Sciatic nerve (tissue), 2 donors: ENCODE data around the gene MERTK. TPM values are rescaled to one million over a fixed set of nuclear protein-coding genes. Genes with fewer than 3 reads are reported as not detected.
"Not testable (repeated sequence)": the region's sequence is repeated elsewhere in the genome, so short reads cannot be mapped to it uniquely, and the experiment has no call there.

Source experiments
- ATAC-seq: fragments of 200-7000 bp; cut with Tn5 transposase; one replicate; pipeline ENCODE4 v1.9.1; 2020; ENCODE audit warnings: mild to moderate bottlenecking, moderate library complexity
- DNase-seq: peaks from one replicate; pipeline ENCODE4 v3.0.0-alpha.2; 2020; ENCODE audit warnings: low spot score
- intact Hi-C: fragments of 100-400 bp; cut with DNase I; formaldehyde crosslinking; loops from one replicate; pipeline ENCODE4 v1.14.2; 2022
- total RNA-seq: library from RNA; stranded (reverse); fragmentation: NEBNext Ultra II Directional; extraction: Animal tissue kit (Norgen Biotek cat#: 25700); gene quantifications from one replicate; pipeline ENCODE4 v1.2.1, GENCODE V29; 2021
- donor health status: DM: no; HTN: no; CAD: no.
- donor health status: DM: no; HTN: no; CAD: no.

MERTK gene
- total RNA-seq, 1 donor from 2014 or later, result 18.9 TPM

DNA sequence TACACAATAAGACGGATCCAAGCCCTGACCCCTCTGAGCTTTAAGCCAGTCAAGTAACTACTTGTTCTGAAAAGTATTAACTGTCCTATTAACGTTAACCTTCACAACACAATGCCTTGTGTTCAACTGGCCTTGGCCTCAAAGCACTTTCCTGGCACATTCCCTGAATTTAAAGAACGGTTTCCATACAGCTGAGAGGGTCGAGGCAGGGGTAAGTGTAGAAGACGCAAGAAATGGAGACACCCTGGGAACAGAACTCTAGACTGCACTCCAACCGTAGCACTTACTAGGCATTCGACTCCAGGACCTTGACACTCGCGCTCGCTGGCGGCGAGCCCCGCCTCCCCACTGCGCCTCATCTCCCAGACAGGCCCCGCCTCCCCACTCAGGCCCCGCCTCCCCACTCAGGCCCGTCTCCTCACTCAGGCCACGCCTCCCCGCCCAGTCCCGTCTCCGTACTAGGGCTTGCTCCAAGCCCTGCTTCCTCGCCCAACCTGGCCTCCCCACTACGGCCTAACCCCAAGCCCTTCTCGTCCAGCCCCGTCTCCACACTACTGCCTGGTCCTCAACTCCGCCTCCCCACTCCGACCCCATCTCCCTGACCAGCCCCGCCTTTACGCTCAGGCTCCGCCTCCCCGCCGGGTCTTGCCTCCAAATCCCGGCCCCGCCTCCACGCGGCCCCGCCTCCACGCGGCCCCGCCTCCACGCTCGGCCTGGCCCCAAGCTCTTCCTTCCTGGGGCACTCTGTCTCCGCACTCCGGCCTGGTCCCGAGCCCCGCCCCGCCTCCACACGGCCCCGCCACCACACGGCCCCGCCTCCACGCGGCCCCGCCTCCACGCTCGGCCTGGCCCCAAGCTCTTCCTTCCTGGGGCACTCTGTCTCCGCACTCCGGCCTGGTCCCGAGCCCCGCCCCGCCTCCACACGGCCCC is 155.8 kb downstream of the MERTK start:
- intact Hi-C loops, result no loop called here
- ATAC-seq, result peak; percentile 90
- peak; percentile 99 for DNase-seq

DNA sequence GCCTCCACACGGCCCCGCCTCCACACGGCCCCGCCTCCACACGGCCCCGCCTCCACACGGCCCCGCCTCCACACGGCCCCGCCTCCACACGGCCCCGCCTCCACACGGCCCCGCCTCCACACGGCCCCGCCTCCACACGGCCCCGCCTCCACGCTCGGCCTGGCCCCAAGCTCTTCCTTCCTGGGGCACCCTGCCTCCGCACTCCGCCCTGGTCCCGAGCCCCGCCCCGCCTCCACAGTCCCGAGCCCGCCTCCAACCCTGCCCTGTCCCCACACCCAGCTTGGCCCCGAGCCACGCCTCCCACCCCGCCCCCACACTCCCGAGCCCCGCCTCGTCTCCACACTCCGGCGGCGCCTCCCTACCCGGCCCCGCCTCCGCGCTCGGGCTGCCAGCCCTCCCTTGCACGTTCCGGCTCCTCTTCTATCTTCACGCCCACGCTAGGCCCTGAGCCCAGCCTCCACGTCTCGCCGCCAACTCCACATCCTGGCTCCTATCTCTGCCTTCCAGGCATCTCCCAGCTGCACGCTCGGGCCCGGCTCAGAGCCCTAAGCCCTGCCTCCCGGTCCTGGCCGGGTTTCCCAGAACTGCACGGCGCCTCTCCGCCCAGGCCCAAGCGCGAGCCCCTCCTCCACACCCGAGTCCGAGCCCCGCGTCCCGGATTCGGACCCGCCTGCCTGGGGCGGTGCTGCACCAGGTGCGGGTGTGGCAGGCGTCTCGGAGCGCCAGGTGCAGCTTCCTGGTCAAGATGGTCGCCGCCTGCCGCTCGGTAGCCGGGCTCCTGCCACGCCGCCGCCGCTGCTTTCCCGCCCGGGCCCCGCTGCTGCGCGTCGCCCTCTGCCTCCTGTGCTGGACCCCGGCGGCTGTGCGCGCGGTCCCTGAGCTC is 156.7 kb downstream of the MERTK start, which contains the start of gene TMEM87B:
TSS of gene TMEM87B (plus strand) at position 423 of the 883 bp plus-strand sequence. CDS start at position 746, 323 bp downstream.
- peak; percentile 99 for DNase-seq
- peak; percentile 88 for ATAC-seq
- intact Hi-C loops, result no loop called here

DNA sequence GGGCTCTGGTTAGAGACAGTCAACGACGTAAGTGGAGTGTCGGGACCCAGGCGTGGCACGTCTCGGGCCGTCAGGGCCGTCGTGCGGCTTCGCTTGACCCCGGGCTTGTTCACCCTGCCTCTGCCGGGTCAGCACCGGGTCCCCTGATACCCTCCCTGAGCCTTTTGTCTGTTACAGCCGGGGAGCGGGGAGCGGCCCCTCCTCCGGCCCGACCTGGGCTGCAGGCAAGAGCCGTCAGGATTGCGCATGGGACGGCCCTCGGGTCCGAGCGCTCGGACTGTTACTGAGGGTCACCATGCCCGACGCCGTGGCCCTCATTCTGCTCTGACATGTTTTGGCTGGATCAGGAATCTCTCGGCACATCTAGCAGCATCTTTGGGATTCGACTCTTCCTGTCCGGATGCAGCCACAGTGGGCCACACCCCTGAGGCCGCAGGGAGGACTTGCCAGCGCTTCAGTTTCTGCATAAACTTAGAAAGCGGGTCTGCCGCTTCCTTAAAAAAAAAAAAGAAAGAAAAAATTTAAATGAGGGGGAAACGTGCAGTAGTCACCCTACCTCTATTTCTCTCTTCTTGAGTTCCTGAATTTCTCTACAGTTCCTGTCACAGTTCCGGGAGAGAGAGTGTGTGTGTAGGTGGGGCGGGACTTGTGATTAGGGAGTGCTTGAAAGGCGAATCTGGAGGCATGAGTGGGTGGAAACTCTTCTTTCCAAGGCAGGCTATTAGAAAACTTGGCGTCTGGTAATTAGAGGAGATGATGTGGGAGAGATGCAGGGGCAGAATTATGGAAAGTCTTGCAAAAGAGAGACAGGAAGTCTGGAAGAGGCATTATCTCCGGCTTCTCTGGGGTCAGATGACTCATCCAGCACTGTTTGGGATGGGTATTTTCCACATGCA is 157.6 kb downstream of the MERTK start:
- DNase-seq, result peak; percentile 73
- peak; percentile 33 for ATAC-seq
- intact Hi-C loops, result no loop called here

DNA sequence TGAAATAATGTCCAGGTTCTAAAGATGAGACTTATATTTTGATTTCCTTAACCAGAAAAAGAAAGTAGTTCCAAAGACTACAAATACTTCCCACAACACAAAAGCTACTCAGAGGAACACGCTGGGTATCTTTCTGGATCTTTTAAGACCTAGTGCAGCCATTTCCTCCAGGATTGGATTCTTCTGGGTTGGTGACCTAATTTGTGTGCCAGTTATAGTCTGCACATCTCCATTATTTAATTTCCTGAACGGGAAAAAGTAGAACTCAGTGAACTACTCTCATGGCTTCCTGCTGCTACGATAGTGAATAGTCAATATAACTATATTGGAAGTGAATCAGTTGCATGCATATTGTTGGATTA is 158.2 kb downstream of the MERTK start:
- no peak for DNase-seq
- no peak for ATAC-seq
- intact Hi-C loops, result no loop called here

GRCh38 chr2:112059671-112060070 is 161.3 kb downstream of the MERTK start:
- no peak for ATAC-seq
- DNase-seq, result no peak
- intact Hi-C loops, result no loop called here

DNA sequence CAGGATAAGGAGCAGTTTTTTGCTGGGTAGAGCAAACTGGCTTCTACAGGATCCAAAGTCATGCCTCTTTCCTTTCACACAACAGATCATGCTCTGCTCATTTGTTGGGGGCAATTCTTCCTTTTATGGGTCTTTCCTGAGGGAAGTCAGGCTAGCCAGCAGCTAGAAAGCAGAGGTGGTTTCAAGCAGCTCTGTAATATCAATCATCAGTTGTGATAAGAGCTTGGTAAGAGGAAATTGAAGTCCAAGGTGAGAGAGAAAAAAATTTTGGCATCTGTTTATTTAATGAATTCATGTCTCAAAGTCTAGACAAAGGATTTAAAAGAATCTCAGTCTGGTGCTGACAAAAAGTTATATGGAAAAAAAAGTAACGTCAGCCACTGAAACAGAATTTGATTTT is 162.9 kb downstream of the MERTK start:
- intact Hi-C loops, result no loop called here
- DNase-seq (no peak), ATAC-seq (no peak)

GRCh38 chr2:112061840-112062239 is 163.4 kb downstream of the MERTK start:
- ATAC-seq (no peak), DNase-seq (no peak)
- intact Hi-C loops, result no loop called here

- intact Hi-C loops, result no loop called here
- ATAC-seq, result no peak
- no peak for DNase-seq
These were observed 164.5 kb downstream of the MERTK start for GRCh38 chr2:112062894-112063293.

DNA sequence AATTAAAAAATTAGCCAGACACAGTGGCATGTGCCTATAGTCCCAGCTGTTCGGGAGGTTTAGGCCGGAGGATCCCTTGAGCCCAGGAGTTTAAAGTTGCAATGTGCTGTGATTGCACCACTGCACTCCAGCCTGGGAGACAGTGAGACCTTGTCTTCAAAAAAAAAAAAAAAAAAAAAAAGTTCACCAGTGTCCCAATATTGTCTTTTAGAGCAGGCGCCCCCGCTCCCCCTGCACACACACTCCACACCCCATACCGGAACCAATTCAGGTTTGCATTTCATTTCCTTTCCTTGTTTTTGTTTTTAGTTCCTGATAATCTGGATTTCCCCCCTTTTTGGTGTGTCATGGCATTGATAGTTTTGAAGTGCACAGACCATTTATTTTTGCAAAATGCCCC is 167.1 kb downstream of the MERTK start:
- intact Hi-C loops, result no loop called here
- ATAC-seq, result no peak
- DNase-seq, result no peak

DNA sequence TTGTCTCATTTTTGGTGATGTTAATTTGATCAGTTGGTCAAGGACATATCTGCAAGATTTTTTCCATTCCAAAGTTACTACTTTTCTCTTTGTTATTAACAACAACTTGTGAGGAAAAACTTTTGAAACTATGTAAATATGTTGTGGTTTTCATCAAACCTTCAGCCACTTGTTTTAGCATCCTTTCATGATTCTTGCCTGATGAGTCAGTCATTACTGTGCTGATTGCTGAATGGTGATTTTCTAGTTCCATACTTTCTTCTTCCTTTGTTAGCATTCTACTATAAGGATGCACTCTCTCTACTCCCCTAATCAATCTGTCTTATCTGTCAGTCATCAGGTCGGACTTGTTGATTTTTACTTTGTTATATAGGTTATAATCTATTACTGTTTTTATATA is 167.6 kb downstream of the MERTK start:
- DNase-seq, result no peak
- no peak for ATAC-seq
- intact Hi-C loops, result no loop called here

- DNase-seq, intact Hi-C loops, ATAC-seq: not testable (repeated sequence)
These were observed 171.4 kb downstream of the MERTK start for GRCh38 chr2:112069794-112070193.

DNA sequence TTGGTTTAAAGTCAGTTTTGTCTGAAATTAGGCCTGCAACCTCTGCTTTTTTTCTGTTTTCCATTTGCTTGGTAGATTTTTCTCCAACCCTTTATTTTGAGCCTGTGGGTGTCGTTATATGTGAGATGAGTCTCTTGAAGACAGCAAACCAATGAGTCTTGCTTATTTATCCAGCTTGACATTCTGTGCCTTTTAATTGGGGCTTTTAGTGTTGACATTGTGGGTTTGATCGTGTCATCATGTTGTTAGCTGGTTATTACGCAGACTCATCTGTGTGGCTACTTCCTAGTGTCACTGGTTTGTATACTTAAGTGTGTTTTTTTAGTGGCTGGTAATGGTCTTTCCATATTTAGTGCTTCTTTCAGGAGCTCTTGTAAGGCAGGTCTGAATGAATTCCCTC is 175.5 kb downstream of the MERTK start:
- DNase-seq (no peak), ATAC-seq (no peak)
- intact Hi-C loops, result no loop called here

- intact Hi-C loops, result no loop called here
- ATAC-seq (no peak), DNase-seq (no peak)
These were observed 176.1 kb downstream of the MERTK start for GRCh38 chr2:112074506-112074905.

GRCh38 chr2:112075490-112076260 is 177.3 kb downstream of the MERTK start:
- ATAC-seq, result no peak
- DNase-seq, result no peak
- intact Hi-C loops, result no loop called here

DNA sequence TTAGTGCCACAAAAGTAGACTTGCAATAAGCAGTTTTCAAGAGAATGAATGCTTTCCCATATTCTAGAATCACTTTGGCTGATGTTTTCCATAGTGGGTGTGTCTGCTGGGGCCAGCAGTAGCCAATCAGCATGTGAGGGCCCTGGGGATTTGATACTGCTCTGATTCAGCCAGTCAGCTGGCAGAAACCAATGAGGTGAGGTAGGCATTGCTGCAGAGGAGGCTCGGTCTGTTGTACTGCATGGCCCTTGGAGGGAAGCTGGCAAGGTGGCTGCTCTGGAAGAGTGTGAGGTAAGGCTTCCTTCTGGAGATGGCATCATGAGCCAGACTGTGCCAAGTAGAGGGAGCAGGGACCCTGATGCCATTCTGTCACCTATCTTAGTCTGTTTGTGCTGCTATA is 179.4 kb downstream of the MERTK start:
- intact Hi-C loops, result no loop called here
- ATAC-seq, result no peak
- DNase-seq, result no peak
